Activated naive CD4-positive, alpha-beta T cell treated with anti-CD3 and anti-CD28 coated beads, Interleukin-2, amount 50 U/mL, for 16 hours (primary cell): ENCODE measurements around the gene AMBN.
"Not testable (repeated sequence)": the region's sequence is repeated elsewhere in the genome, so short reads cannot be mapped to it uniquely, and the experiment has no call there.

Experiments
- DNase-seq: peaks from one replicate; pipeline ENCODE4 v3.0.0-alpha.2; 2020

AMBN gene

GRCh38 chr4:70613306-70614183 is 21.5 kb downstream of the AMBN start:
- DNase-seq = no peak

DNA sequence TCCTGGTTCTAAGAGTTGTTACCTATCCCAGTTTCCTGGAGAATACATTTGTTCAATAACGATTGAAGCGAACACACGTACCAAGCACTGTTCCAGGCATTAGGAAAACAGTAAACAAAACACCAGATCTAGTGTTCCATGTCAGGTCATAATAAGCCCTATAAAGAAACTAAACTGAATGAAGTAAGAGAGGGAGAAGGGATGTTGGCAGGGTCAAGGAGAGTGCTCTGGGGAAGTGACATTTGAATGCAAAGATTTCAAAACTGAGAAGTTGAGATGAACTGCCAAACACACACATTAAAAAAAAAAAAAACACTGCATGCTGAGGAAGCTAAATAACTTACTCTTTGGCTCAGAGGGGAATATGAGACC is 22.1 kb downstream of the AMBN start:
- DNase-seq = no peak

GRCh38 chr4:70619288-70619687 is 27.2 kb downstream of the AMBN start:
- DNase-seq = no peak

DNA sequence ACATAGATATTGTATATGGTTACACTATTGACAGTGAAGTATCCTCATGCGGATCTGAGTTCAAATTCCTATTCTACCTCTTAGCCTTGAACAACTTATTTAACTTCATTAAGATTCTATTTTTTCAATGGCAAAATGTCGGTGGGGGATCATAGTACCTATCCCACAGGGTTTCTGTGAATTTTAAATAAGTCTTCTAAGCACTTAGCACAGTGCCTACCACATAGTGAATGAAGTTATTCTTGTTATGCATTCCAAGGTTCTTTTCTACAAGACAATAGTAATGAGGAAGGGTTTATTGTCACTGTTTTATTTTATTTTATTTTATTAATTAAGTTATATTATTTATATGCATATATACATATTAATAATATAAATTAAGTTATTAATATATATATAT is 27.7 kb downstream of the AMBN start:
- DNase-seq = no peak

DNA sequence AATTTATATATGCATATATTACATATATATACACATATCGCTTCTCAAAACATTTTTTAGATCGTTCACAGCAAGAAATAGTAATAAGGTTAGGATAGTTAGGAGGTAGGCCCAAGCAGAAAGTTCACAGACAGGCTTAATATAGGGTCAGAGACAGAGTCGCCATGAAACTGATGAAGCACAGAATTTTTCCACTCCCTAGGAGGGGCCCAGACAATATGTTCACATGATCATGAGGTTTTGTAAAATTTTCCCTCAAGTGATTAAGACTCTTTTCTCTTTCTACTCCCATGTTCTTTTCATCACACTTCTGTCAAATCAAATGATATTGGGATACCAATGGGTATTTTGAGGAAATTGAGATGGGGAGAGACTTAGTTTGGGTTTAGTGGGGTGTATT is 31.3 kb downstream of the AMBN start:
- DNase-seq = no peak

GRCh38 chr4:70624226-70624793 is 32.3 kb downstream of the AMBN start:
- no peak for DNase-seq

DNA sequence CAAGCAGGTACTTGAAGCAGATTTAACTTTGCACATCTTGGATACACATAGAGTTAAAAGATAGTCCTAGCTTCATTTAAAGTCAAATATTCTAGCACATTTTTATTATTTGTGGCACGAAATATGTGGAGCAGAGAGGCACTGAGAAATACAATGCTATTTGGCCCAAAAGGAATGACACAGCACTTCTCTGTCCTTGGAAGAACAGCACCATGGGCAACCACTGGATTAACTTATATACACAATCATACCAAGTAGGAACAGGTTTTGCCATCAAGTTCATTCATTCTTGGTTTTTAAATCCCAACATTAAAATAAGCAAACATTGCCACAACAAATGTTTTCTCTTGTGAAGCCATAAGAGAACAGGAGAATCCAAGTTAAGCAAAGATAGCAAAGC is 35.6 kb downstream of the AMBN start:
- no peak for DNase-seq

GRCh38 chr4:70628444-70628843 is 36.4 kb downstream of the AMBN start, which contains the start of gene ENAM:
ENAM (plus strand) TSS chr4:70628744; CDS start chr4:70629501, 757 bp downstream.
- DNase-seq = no peak

DNA sequence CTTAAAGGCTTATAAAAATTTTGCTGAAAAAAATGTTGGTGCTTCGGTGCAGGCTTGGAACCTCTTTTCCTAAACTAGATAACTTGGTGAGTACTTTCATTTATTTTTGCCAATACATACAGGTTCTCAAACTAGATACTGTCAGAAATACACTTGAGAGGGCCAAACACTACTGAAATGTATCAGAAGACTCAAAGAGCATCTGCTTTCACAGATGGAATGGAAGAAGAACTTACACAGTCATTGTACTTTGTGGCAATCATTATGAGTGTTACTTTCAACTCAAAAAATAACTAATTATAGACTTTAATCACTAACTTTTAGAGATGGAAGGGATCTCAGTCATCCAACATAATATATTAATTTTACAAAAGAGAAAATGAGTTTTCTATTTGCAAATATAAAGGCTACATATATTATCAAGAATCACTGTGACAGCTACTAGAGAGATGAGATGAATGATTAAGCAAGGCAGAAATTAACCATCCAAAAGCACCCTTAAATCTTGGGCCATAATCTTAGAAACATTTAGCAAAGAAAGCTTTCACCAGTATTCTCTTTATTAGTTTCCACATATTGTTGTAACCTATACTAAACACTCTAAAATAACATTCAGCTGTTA is 37.5 kb downstream of the AMBN start:
- no peak for DNase-seq

DNA sequence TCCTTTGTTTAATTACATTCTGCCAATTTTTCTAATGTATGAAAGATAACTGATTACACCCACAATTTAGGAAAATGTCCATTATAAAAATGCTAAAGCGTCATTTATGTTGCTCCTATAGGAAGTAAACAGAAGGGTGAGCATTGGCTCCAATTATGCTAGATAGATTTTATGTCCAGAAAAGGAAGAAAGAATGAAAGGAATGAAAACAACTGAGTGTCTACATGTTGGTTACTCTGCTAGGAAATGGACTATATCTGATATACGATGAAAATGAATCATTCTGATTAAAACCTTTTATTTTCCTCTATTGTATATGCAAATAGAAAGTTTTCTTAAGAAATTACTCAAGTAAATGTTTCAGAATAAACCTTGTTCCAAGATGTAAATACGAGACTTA is 38.1 kb downstream of the AMBN start:
- no peak for DNase-seq

GRCh38 chr4:70632028-70632427 is 40.0 kb downstream of the AMBN start:
- no peak for DNase-seq

DNA sequence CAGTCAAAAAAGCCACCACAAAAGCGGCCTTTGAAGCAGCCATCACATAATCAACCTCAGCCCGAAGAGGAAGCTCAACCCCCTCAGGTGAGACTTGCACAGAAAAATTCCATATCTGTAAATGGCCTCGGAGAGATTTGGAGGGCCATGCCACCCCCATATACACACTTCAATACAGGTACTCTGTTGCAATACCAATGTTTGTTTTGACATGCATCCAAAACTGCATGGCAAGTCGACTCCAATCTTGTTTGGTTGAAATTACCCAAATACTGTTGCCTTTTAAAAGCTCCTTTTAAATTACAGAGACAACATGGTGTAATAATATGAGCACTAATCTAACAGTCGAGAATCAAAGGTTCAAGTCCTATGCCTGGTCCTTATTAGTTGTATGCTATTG is 42.4 kb downstream of the AMBN start:
- no peak for DNase-seq

GRCh38 chr4:70637239-70637913 is 45.3 kb downstream of the AMBN start:
- DNase-seq = no peak

- no peak for DNase-seq
These were observed 48.1 kb downstream of the AMBN start for GRCh38 chr4:70640192-70640591.

- DNase-seq = not testable (repeated sequence)
These were observed 58.7 kb downstream of the AMBN start for GRCh38 chr4:70650741-70651140.

GRCh38 chr4:70651864-70652506 is 59.9 kb downstream of the AMBN start:
- no peak for DNase-seq

DNA sequence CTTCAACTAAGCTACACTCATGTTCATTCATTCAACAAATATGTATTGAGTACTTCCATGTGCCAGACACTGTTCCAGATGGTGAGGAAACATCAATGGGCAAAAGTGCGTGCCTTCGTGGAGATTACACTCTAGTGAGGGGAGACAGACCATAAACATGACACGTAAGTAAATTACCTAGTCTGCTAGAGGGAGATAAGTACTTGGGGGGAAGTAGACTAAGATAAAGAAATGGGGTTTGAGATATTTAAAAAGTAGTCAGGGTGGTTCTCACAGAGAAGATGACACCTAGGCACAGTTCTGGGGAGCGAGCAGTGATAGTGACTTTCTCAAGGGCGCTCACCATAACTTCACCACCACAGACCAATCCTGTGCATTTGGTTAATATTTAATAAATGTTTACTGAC is 62.6 kb downstream of the AMBN start:
- DNase-seq = no peak
